GM19239 (cell line): ENCODE data around the gene B3GLCT.

Experiments used
- DNase-seq: peaks from one replicate; pipeline ENCODE4 v3.0.0; 2011; ENCODE audit warnings: low spot score; ENCODE audit not compliant: insufficient read length
- FAIRE-seq: peaks from 2 replicates; lab custom pipeline; 2011; peaks lifted over from hg19 to GRCh38; lab: Jason Lieb, UNC

The B3GLCT gene

GRCh38 chr13:31267126-31267784 is 67.5 kb downstream of the B3GLCT start:
- no peak for FAIRE-seq
- DNase-seq: no peak

DNA sequence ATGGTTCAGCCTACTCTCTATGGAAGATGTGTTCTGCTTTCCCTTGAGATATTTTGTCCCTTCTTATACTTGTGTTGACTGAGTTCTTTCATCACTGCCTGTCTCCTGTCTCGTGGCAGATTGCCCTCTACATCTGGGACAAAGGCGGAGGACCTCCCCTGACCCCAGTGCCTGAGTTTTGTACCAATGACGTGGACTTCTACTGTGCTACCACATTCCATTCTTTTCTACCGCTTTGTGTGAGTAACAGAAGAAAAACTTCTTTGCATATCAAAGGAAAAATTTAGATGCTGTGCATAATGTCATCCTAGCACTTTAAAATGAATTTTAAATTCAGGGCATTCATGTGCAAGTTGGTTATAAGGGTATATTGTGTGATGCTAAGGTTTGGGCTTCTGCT is 74.6 kb downstream of the B3GLCT start:
- DNase-seq: no peak
- no peak for FAIRE-seq

DNA sequence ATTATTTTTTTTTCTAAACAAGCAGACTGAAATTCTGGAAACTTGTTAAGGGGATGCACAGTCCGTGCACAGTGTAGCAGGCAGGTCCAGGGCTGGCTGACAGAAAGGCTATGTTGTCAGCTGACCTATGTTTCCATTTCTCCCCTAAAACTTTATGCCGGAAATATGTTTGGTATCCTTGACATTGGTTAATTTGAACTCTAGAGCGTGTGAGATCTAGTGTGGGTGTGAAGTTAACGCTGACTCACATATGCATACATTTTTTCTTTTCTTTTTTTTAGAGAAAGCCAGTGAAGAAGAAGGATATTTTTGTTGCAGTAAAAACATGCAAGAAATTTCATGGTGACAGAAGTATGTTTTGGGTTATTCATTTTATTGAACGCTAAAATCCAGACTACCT is 76.6 kb downstream of the B3GLCT start:
- DNase-seq (no peak), FAIRE-seq (no peak)

GRCh38 chr13:31278869-31279268 is 79.1 kb downstream of the B3GLCT start:
- FAIRE-seq: no peak
- no peak for DNase-seq

GRCh38 chr13:31282741-31283455 is 83.1 kb downstream of the B3GLCT start:
- no peak for DNase-seq
- no peak for FAIRE-seq

DNA sequence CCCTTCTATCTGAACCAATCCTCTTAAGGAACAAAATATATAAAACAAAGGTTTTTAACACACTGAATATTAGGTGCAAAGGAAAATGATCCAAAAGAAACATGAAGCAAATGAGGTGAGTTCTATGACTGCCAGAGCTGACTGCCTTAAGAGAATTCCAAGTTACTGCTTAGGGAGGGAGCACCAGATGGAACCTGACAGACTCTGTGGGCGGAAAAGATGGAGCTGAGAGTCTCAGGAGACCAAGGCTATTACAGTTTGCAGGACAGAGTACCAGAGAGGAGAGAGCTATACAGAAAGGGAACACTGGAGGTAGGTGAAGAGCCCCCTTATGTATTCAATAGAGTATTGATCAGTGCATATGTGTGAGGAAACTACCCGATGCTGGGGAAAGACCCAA is 87.2 kb downstream of the B3GLCT start:
- FAIRE-seq (no peak), DNase-seq (no peak)

- FAIRE-seq (no peak), DNase-seq (no peak)
These were observed 101.3 kb downstream of the B3GLCT start for GRCh38 chr13:31301119-31301518.

- no peak for DNase-seq
- FAIRE-seq: no peak
These were observed 110.6 kb downstream of the B3GLCT start for GRCh38 chr13:31310356-31310755.

- DNase-seq (no peak), FAIRE-seq (no peak)
These were observed 111.0 kb downstream of the B3GLCT start for GRCh38 chr13:31310786-31311185.

GRCh38 chr13:31311921-31312320 is 112.1 kb downstream of the B3GLCT start:
- no peak for FAIRE-seq
- no peak for DNase-seq

DNA sequence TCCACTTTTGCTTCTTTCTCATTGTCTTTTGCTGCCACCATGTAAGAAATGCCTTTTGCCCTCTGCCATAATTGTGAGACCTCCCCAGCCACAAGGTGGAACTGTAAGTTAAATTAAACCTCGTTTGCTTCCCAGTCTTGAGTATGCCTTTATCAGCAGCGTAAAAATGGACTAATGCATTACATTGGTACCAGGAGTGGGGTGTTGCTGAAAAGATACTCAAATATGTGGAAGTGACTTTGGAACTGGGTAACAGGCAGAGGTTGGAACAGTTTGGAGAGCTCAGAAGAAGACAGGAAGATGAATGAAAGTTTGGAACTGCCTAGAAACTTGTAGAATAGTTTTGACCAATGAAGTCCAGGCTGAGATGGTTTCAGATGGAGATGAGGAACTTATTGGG is 115.2 kb downstream of the B3GLCT start:
- DNase-seq (no peak), FAIRE-seq (no peak)

GRCh38 chr13:31320946-31321345 is 121.2 kb downstream of the B3GLCT start:
- FAIRE-seq (no peak), DNase-seq (no peak)

DNA sequence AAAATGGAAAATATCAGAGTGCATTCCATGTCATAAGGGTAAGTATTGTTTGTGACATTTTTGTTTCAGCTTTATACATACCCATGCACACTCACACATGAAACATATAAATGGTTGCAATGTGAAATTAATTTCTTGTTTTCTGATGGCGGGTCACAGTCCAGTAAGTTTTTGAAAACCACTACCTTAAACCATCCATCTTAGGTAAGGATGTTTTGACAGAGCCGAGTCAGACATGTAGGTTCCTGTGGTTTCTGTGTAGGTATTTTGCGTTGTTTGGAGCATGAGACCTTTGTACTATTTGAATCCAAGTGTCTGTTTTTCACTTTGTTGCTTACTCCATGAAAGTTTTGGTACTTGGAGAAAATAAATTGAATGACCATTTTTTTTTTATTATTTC is 121.7 kb downstream of the B3GLCT start:
- no peak for FAIRE-seq

GRCh38 chr13:31322026-31322425 is 122.3 kb downstream of the B3GLCT start:
- FAIRE-seq (no peak), DNase-seq (no peak)

More for the DNA sequence above, 121.7 kb downstream of the B3GLCT start:
- DNase-seq: no peak

DNA sequence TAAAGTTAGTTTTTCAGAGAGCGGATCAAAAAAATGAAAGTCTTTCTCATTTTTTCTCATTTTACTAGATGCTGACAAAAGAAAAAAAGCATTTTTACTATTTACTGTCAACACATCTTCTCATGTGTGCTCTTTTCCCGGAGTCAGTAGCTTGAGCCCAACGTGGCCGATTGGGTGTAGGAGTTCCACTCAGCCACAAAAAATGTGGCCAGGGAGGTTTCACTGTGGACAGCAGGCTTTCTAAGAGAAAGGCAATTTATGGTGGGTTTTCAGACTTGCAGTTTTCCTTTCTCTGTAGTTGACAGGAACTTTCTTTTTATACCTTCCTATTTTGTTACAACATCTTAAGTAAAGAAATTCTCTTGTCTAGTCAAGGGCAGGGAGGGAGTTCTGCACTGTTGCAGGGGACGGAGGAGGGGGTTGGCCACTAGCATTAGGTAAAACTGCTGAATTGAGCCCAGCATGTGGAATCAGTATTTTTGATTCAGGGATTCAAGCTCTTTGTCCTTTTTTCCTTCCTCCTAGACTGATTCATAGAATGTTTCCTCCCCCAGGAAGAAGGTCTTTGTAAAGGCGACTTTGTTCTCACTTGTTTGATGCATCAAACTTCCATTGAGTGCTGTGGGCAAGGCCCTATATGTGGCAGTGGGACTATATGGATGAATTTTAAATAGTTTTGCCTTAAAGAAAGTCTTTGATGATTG is 123.1 kb downstream of the B3GLCT start:
- DNase-seq (no peak), FAIRE-seq (no peak)

DNA sequence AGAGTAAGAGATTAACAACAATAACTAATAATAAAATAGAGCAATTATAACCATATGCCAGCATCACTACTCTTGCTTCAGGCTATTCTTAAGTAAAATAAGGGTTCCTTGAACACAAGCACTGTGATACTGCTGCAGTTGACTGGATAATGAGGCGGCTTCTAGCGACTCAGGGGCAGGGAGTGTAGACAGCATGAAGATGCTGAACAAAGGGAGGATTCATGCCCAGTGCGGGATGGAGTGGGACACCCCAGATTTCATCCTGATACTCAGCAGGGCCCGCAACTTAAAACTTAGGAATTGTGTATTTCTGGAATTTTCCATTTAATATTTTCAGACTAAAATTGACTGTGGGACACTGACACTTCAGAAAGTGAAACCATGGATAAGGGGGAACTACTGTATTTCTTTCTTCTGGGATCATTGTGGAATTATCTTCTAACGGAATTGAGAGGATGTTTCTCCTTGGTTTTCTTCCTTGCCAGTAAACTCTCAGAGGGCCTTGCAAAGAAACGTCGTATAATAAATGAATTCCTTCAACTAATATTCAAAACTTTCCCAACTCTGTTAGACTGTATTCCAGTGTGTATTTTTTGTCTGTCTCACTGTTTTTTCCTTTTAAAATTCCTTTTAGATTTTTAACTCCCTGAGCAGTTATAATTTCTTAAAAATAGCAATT is 127.5 kb downstream of the B3GLCT start:
- DNase-seq (no peak), FAIRE-seq (no peak)

- DNase-seq: no peak
- no peak for FAIRE-seq
These were observed 128.9 kb downstream of the B3GLCT start for GRCh38 chr13:31328549-31329235.

DNA sequence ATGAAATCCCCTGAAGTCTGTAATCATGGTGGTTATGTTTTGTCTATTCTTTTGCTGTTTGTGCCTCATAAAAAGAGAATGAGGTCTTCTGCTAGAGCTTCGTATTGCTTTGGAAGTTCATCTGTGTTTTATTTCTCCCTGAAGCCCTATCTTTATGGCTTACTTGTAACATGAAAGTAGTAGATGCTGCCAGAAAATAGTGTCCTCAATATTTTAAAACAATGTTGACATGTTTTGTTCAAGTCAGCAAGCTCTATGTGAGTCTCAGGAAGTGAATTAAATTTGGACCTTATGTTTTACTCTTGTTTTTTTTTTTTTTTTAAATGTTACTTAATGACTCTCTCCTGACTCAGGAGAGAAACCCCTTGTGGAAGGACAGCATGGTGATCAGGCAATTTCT is 130.5 kb downstream of the B3GLCT start:
- FAIRE-seq: no peak

DNA sequence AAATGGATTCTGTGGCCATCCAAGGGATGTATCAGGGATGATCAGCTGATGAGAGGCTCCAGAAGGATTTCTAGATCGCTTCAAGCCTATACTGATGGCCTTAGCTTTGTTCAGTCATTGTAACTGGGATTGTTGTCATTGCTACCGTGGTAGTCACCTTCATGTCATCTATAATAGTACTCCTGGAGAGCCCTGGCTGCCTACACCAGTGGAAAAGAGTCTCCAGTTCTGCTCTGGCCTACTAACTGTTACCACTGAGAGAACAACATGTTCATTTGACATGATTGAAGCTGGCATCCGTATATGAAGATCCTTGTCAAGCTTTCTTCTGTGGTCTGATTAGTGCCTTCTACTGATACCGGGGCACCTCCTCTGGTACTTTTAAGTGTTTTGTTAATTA is 131.3 kb downstream of the B3GLCT start:
- DNase-seq (no peak), FAIRE-seq (no peak)

More for the DNA sequence above, 130.5 kb downstream of the B3GLCT start:
- no peak for DNase-seq

GRCh38 chr13:31334547-31334946 is 134.8 kb downstream of the B3GLCT start:
- DNase-seq (no peak), FAIRE-seq (no peak)
